Measurements from ENCODE around the gene ARG1. TPM values are rescaled to one million over a fixed set of nuclear protein-coding genes. Genes with fewer than 3 reads are reported as not detected.

ARG1 gene
- total RNA-seq, 1 donor from 2014 or later: not detected

- DNase-seq (ENCODE audit: extremely low spot score in 2 of 2): no peak
- H3K4me3 ChIP-seq: no peak overlapping the region
- no peaks in the 10 kb centered on the region for H3K27me3 ChIP-seq
- H3K27ac ChIP-seq: no peak overlapping the region
- TF ChIP-seq CTCF (IDR thresholded peaks at IDR 0.05) (no peak), POLR2A (IDR thresholded peaks at IDR 0.05) (no peak), POLR2AphosphoS5 (IDR thresholded peaks at IDR 0.05; ENCODE audit: insufficient read depth in 1 of 2, low read depth in 1 of 2) (no peak)
- H3K9me3 ChIP-seq: no peaks in the 10 kb centered on the region
- peaks cover 0 to 52% of the 10 kb centered on the region in 2 donors for H3K36me3 ChIP-seq
- intact Hi-C loops (cut with DNase I): no loop called here
- no peaks in the 10 kb centered on the region for H3K4me1 ChIP-seq
Observed at GRCh38 chr6:131586543-131586942, 13.5 kb downstream of the ARG1 start.

- intact Hi-C loops (cut with DNase I): no loop called here
- DNase-seq (ENCODE audit: extremely low spot score in 2 of 2): no peak
Observed at GRCh38 chr6:131587909-131588308, 14.9 kb downstream of the ARG1 start.

GRCh38 chr6:131588643-131589042, 15.6 kb downstream of the ARG1 start:
- no peak for DNase-seq (ENCODE audit: extremely low spot score in 2 of 2)
- intact Hi-C loops (cut with DNase I): no loop called here
- Histone ChIP-seq H3K4me1 (no peaks in the 10 kb centered on the region), H3K27ac (no peak overlapping the region), H3K36me3 (peaks cover 0 to 59% of the 10 kb centered on the region in 2 donors), H3K9me3 (no peaks in the 10 kb centered on the region), H3K4me3 (no peak overlapping the region), H3K27me3 (no peaks in the 10 kb centered on the region)
- TF ChIP-seq CTCF (IDR thresholded peaks at IDR 0.05): no peak
- no peak for TF ChIP-seq POLR2A (IDR thresholded peaks at IDR 0.05)
- no peak for TF ChIP-seq POLR2AphosphoS5 (IDR thresholded peaks at IDR 0.05; ENCODE audit: insufficient read depth in 1 of 2, low read depth in 1 of 2)

More at GRCh38 chr6:131587909-131588308, 14.9 kb downstream of the ARG1 start:
- H3K4me1 ChIP-seq: no peaks in the 10 kb centered on the region
- H3K27me3 ChIP-seq: no peaks in the 10 kb centered on the region
- no peak overlapping the region for H3K4me3 ChIP-seq
- no peak overlapping the region for H3K27ac ChIP-seq
- TF ChIP-seq POLR2A (IDR thresholded peaks at IDR 0.05): no peak
- TF ChIP-seq POLR2AphosphoS5 (IDR thresholded peaks at IDR 0.05; ENCODE audit: insufficient read depth in 1 of 2, low read depth in 1 of 2): no peak
- no peak for TF ChIP-seq CTCF (IDR thresholded peaks at IDR 0.05)
- H3K9me3 ChIP-seq: no peaks in the 10 kb centered on the region
- peaks cover 0 to 58% of the 10 kb centered on the region in 2 donors for H3K36me3 ChIP-seq

- no peak for DNase-seq (ENCODE audit: extremely low spot score in 2 of 2)
- H3K27ac ChIP-seq: no peak overlapping the region
- intact Hi-C loops (cut with DNase I): no loop called here
- no peaks in the 10 kb centered on the region for H3K27me3 ChIP-seq
- H3K36me3 ChIP-seq: peaks cover 0 to 82% of the 10 kb centered on the region in 2 donors
- no peak overlapping the region for H3K4me3 ChIP-seq
- H3K9me3 ChIP-seq: no peaks in the 10 kb centered on the region
- H3K4me1 ChIP-seq: no peaks in the 10 kb centered on the region
- no peak for TF ChIP-seq POLR2A (IDR thresholded peaks at IDR 0.05)
- TF ChIP-seq POLR2AphosphoS5 (IDR thresholded peaks at IDR 0.05; ENCODE audit: insufficient read depth in 1 of 2, low read depth in 1 of 2): no peak
- TF ChIP-seq CTCF (IDR thresholded peaks at IDR 0.05): no peak
Observed at GRCh38 chr6:131592935-131593334, 19.9 kb downstream of the ARG1 start.

- Histone ChIP-seq H3K4me1 (no peaks in the 10 kb centered on the region), H3K4me3 (no peak overlapping the region), H3K36me3 (peaks cover 0 to 82% of the 10 kb centered on the region in 2 donors), H3K9me3 (no peaks in the 10 kb centered on the region), H3K27ac (no peak overlapping the region), H3K27me3 (no peaks in the 10 kb centered on the region)
- TF ChIP-seq POLR2A (IDR thresholded peaks at IDR 0.05): no peak
- TF ChIP-seq POLR2AphosphoS5 (IDR thresholded peaks at IDR 0.05; ENCODE audit: insufficient read depth in 1 of 2, low read depth in 1 of 2): no peak
- no peak for TF ChIP-seq CTCF (IDR thresholded peaks at IDR 0.05)
- DNase-seq (ENCODE audit: extremely low spot score in 2 of 2): no peak
- intact Hi-C loops (cut with DNase I): no loop called here
Observed at GRCh38 chr6:131594074-131594473, 21.0 kb downstream of the ARG1 start.
